HepG2 (cell line): ENCODE measurements around the gene ESR2. TPM values are rescaled to one million over a fixed set of nuclear protein-coding genes. Genes with fewer than 3 reads are reported as not detected.

Source experiments
- ATAC-seq: fragments of 200-7000 bp; cut with Tn5 transposase; 3 replicates; pipeline ENCODE4 v1.9.1; 2020; ENCODE audit warnings: mild to moderate bottlenecking, moderate library complexity
- BruUV-seq: library from RNA; stranded (reverse); fragments of 400-500 nt; replicated peaks from 2 replicates; lab custom pipeline; 2021; lab: Mats Ljungman, UMichigan
- CTCF ChIA-PET: fragments of 300-600 bp; formaldehyde crosslinking; extraction: SDS; loops from one replicate; lab custom pipeline; 2021; ENCODE audit warnings: low total read pairs, inconsistent platforms, low intra/inter-chr PET ratio; lab: Yijun Ruan, JAX
- POLR2A ChIA-PET: fragments of 350-600 bp; sonication (Branson Sonifier 250); formaldehyde crosslinking; loops from one replicate; lab custom pipeline; 2020; ENCODE audit warnings: antibody characterized with exemption, inconsistent platforms; lab: Yijun Ruan, JAX
- DNase-seq: peaks from one replicate; pipeline ENCODE4 v3.0.0-alpha.2; 2015; ENCODE audit warnings: low spot score
- FAIRE-seq: peaks from 3 replicates; lab custom pipeline; 2011; peaks lifted over from hg19 to GRCh38; lab: Jason Lieb, UNC
- H2AFZ ChIP-seq: one replicate; pipeline ENCODE4 v1.6.1; 2011; ENCODE audit warnings: low read length, inconsistent platforms
- H3K27ac ChIP-seq: fragments of 300-600 bp; 3 replicates; pipeline ENCODE4 v1.8.0; 2011; ENCODE audit warnings: mixed run types, mild to moderate bottlenecking, mixed read lengths, low read length, inconsistent platforms; ENCODE audit not compliant: insufficient read depth; ENCODE audit errors: extremely low read length
- H3K27me3 ChIP-seq, 2 experiments: fragments of 200-600 bp in 1 of 2; 2 replicates in 1 of 2; 3 replicates in 1 of 2; pipeline versions ENCODE4 v1.6.0 to v1.8.0; 2011; ENCODE audit warnings: low read length in 2 of 2, mild to moderate bottlenecking in 2 of 2, moderate library complexity in 2 of 2, inconsistent platforms in 1 of 2; ENCODE audit not compliant: insufficient read depth in 2 of 2, control insufficient read depth in 1 of 2
- H3K36me3 ChIP-seq, 2 experiments: fragments of 200-600 bp in 1 of 2; replicated peaks in 1 of 2; 2 replicates in 1 of 2; 3 replicates in 1 of 2; pipeline versions ENCODE4 v1.5.1 to v1.8.0; 2011; ENCODE audit warnings: low read length in 2 of 2, inconsistent platforms in 1 of 2; ENCODE audit not compliant: insufficient read depth in 2 of 2, control insufficient read depth in 1 of 2
- H3K4me1 ChIP-seq: 2 replicates; pipeline ENCODE4 v1.5.1; 2012; ENCODE audit warnings: low read length, inconsistent platforms; ENCODE audit not compliant: insufficient read depth
- H3K4me2 ChIP-seq: 2 replicates; pipeline ENCODE4 v1.6.0; 2011; ENCODE audit warnings: low read depth, low read length, inconsistent platforms
- H3K4me3 ChIP-seq, 3 experiments: fragments of 200-600 bp in 1 of 3; sonication (generic), shearing (Covaris generic) in 1 of 3; replicated peaks in 1 of 3; 2 replicates each; pipeline ENCODE4 v1.5.1; 2011 to 2016; ENCODE audit warnings: low read length in 3 of 3, inconsistent platforms in 2 of 3, low read depth in 2 of 3, mild to moderate bottlenecking in 2 of 3, control low read depth in 1 of 3, mixed read lengths in 1 of 3; ENCODE audit not compliant: insufficient read depth in 1 of 3
- H3K79me2 ChIP-seq: one replicate; pipeline ENCODE4 v1.6.1; 2011; ENCODE audit warnings: low read length, inconsistent platforms; ENCODE audit not compliant: insufficient read depth
- H3K9ac ChIP-seq: 2 replicates; pipeline ENCODE4 v1.6.0; 2011; ENCODE audit warnings: mild to moderate bottlenecking, low read depth, low read length, inconsistent platforms; ENCODE audit not compliant: insufficient read depth
- H3K9me3 ChIP-seq: 2 replicates; pipeline ENCODE4 v1.5.1; 2012; ENCODE audit warnings: mild to moderate bottlenecking, low read length
- H4K20me1 ChIP-seq: 2 replicates; pipeline ENCODE4 v1.6.0; 2011; ENCODE audit warnings: inconsistent platforms, mild to moderate bottlenecking, low read length, moderate library complexity; ENCODE audit not compliant: insufficient read depth
- ADNP ChIP-seq: sonication (generic); formaldehyde crosslinking; IDR thresholded peaks from 2 replicates; pipeline ENCODE4 v1.4.0; 2020; ENCODE audit warnings: missing genetic modification reagents
- ELF4 ChIP-seq: sonication (generic); formaldehyde crosslinking; IDR thresholded peaks from 2 replicates; pipeline ENCODE4 v1.5.0; 2020; ENCODE audit warnings: missing genetic modification reagents, mild to moderate bottlenecking, moderate library complexity, borderline replicate concordance
- GTF3A ChIP-seq: sonication (generic); formaldehyde crosslinking; conservative IDR thresholded peaks from 2 replicates; pipeline ENCODE4 v1.4.0; 2020; ENCODE audit warnings: mild to moderate bottlenecking, missing genetic modification reagents
- ISL2 ChIP-seq: sonication (generic); formaldehyde crosslinking; IDR thresholded peaks from 2 replicates; pipeline ENCODE4 v1.5.0; 2020; ENCODE audit warnings: missing genetic modification reagents
- MIER3 ChIP-seq: IDR thresholded peaks from 2 replicates; pipeline ENCODE4 v1.6.1; 2016; ENCODE audit warnings: missing compliant biosample characterization, borderline replicate concordance
- NCOA1 ChIP-seq: sonication (generic); formaldehyde crosslinking; IDR thresholded peaks from 2 replicates; pipeline ENCODE4 v1.9.0; 2021; ENCODE audit warnings: missing genetic modification reagents
- PBX2 ChIP-seq: IDR thresholded peaks from 2 replicates; pipeline ENCODE4 v1.6.1; 2016; ENCODE audit warnings: control low read depth
- REST ChIP-seq, 2 experiments: IDR thresholded peaks; 2 replicates each; pipeline ENCODE4 v1.6.1; 2011 to 2012; ENCODE audit warnings: low read length in 2 of 2, borderline replicate concordance in 1 of 2, low read depth in 1 of 2, mild to moderate bottlenecking in 1 of 2, moderate library complexity in 1 of 2
- SATB2 ChIP-seq: sonication (generic); formaldehyde crosslinking; IDR thresholded peaks from 2 replicates; pipeline ENCODE4 v1.5.0; 2020; ENCODE audit warnings: missing genetic modification reagents
- SOX13 ChIP-seq, 3 experiments: fragments of 450-650 bp in 1 of 3; sonication (generic) in 1 of 3; formaldehyde crosslinking in 1 of 3; IDR thresholded peaks in 2 of 3; conservative IDR thresholded peaks in 1 of 3; 2 replicates each; pipeline versions ENCODE4 v1.5.0 to v1.6.1; 2016 to 2020; ENCODE audit warnings: antibody characterized with exemption in 1 of 3, mild to moderate bottlenecking in 1 of 3, missing compliant biosample characterization in 1 of 3, missing genetic modification reagents in 1 of 3, moderate library complexity in 1 of 3
- SOX5 ChIP-seq: IDR thresholded peaks from 2 replicates; pipeline ENCODE4 v1.6.1; 2016; ENCODE audit warnings: borderline replicate concordance
- ZFYVE20 ChIP-seq: sonication (generic); formaldehyde crosslinking; IDR thresholded peaks from 2 replicates; pipeline ENCODE4 v1.8.0; 2023; ENCODE audit warnings: low read depth, mild to moderate bottlenecking, moderate library complexity, missing genetic modification reagents, borderline replicate concordance
- ZNF850 ChIP-seq: sonication (generic); formaldehyde crosslinking; conservative IDR thresholded peaks from 2 replicates; pipeline ENCODE4 v1.9.0; 2021; ENCODE audit warnings: mild to moderate bottlenecking, missing genetic modification reagents
- WGBS: methylation state at CpG from one replicate; pipeline ENCODE4 v1.1.6; 2017; ENCODE audit warnings: low lambda C conversion rate; 5-methylcytosine and 5-hydroxymethylcytosine counted together
- in situ Hi-C: cut with HindIII; loops from 2 replicates; pipeline ENCODE4 v1.10.0; 2017; ENCODE audit warnings: low pct_unique_long_range_greater_than_20kb; ENCODE audit not compliant: extremely low pct_ligation_motif_present
- intact Hi-C: fragments of 100-400 bp; cut with micrococcal nuclease; formaldehyde crosslinking; loops from one replicate; pipeline ENCODE4 v1.10.0; 2022; ENCODE audit not compliant: unreplicated experiment
- polyA plus RNA-seq, 8 experiments: library from polyadenylated mRNA; depleted of rRNA in 3 of 8; stranded (reverse) in 7 of 8; unstranded in 1 of 8; fragments of >200 nt; fragmentation: Illumina TruSeq in 4 of 8; extraction: Trizol in 4 of 8; gene quantifications; 2 replicates each; pipeline versions ENCODE4 v1.2.1 to v1.2.3, GENCODE V29; 2011 to 2016; ENCODE audit warnings: low read depth in 4 of 8, missing spikeins in 1 of 8, mixed read lengths in 1 of 8; ENCODE audit not compliant: insufficient read depth in 1 of 8
- total RNA-seq, 5 experiments: library from RNA; depleted of rRNA; stranded (reverse); fragments of >200 nt; fragmentation: Illumina TruSeq; extraction: Trizol; gene quantifications; 2 replicates each; pipeline ENCODE4 v1.2.3, GENCODE V29; 2016; ENCODE audit warnings: low read depth in 1 of 5

Gene ESR2
- total and polyA plus RNA-seq, 2 of the 13 experiments (the other 11 are each of a cell fraction or from before 2014, with no cell fraction given): 0.01 to 0.04 TPM

- 87% methylated on average over 15 of the region's 21 CpGs for WGBS
- ChIA-PET POLR2A (no interaction called here), CTCF (no interaction called here)
- no peak overlapping the region for H2AFZ ChIP-seq
- H3K4me2 ChIP-seq: no peak overlapping the region
- no peaks in the 10 kb centered on the region for H3K4me1 ChIP-seq
- H3K4me3 ChIP-seq: no peak overlapping the region
- no peaks in the 10 kb centered on the region for H3K9me3 ChIP-seq
- no peaks in the 10 kb centered on the region for H3K79me2 ChIP-seq
- H4K20me1 ChIP-seq: no peaks in the 10 kb centered on the region
- intact Hi-C loops (no loop called here), in situ Hi-C loops (no loop called here)
- no peaks in the 10 kb centered on the region for H3K27me3 ChIP-seq
- H3K36me3 ChIP-seq: no peaks in the 10 kb centered on the region
- ATAC-seq (no peak), FAIRE-seq (no peak), DNase-seq (no peak)
- H3K9ac ChIP-seq: no peak overlapping the region
- H3K27ac ChIP-seq: no peak overlapping the region
- BruUV-seq: no TSS peak
- TF ChIP-seq GTF3A (CRISPR knock-in tag): no peak
Measured at GRCh38 chr14:64260418-64260817, 33.8 kb downstream of the ESR2 start.

GRCh38 chr14:64255756-64256155 lies 38.4 kb downstream of the ESR2 start:
- ChIA-PET CTCF (no interaction called here), POLR2A (no interaction called here)
- FAIRE-seq (no peak), DNase-seq (no peak), ATAC-seq (no peak)
- Histone ChIP-seq H3K79me2 (no peaks in the 10 kb centered on the region), H3K36me3 (no peaks in the 10 kb centered on the region), H2AFZ (no peak overlapping the region), H3K4me1 (no peaks in the 10 kb centered on the region), H3K9ac (no peak overlapping the region), H3K27ac (no peak overlapping the region), H3K4me3 (no peak overlapping the region), H3K27me3 (no peaks in the 10 kb centered on the region), H3K4me2 (no peak overlapping the region), H4K20me1 (no peaks in the 10 kb centered on the region), H3K9me3 (no peaks in the 10 kb centered on the region)
- in situ Hi-C loops: no loop called here
- intact Hi-C loops: no loop called here
- BruUV-seq: no TSS peak
- 11% methylated on average over 1 of the region's 1 CpG for WGBS
- no peak for TF ChIP-seq ISL2 (CRISPR knock-in tag)
- no peak for TF ChIP-seq ZNF850 (CRISPR knock-in tag)
- no peak for TF ChIP-seq REST (IDR thresholded peaks at IDR 0.05; ENCODE audit: borderline replicate concordance in 1 of 2, low read depth in 1 of 2, low read length in 2 of 2)
- TF ChIP-seq ADNP (CRISPR knock-in tag): no peak
- no peak for TF ChIP-seq NCOA1 (CRISPR knock-in tag)
- TF ChIP-seq MIER3 (CRISPR knock-in tag): no peak
- no peak for TF ChIP-seq PBX2 (CRISPR knock-in tag)
- no peak for TF ChIP-seq SOX5 (CRISPR knock-in tag)
- TF ChIP-seq ZFYVE20: no peak
- TF ChIP-seq SATB2 (CRISPR knock-in tag): no peak
- no peak for TF ChIP-seq SOX13 (IDR thresholded peaks at IDR 0.05)
- TF ChIP-seq SOX13 (CRISPR knock-in tag; conservative IDR thresholded peaks at IDR 0.05 in 1 of 2, IDR thresholded peaks at IDR 0.05 in 1 of 2): no peak
- TF ChIP-seq ELF4 (CRISPR knock-in tag): no peak
